Globus pallidus (tissue), 1 donor: ENCODE data around the gene CYB5R3.
"Not testable (repeated sequence)": the region's sequence is repeated elsewhere in the genome, so short reads cannot be mapped to it uniquely, and the experiment has no call there.

Experiments used
- DNase-seq: peaks from one replicate; pipeline ENCODE4 v3.0.0-alpha.2; 2015; ENCODE audit warnings: low spot score

CYB5R3 gene

DNA sequence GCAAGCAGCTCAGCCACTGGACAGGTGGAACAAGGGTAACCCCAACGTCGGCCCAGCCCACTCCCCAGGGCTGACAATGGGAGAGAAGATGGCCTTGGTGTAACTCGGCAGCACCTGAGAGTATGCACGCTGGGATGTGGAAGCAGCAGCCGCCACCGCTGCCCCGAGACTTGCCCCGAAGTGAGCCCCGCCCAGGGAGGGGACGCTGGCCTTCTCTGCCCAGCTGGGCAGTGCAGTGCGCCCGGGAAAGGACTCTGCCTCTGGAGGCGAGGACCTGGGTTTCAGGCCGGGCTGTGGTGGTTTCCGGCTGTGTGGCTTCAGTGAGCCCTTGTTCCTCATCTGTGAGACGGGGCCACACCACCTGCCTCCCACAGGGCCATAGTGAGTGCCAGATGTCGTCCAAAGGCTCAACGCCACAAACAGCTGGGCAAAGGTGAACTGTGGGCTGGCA, 25.9 kb downstream of the CYB5R3 start:
- DNase-seq = no peak

DNA sequence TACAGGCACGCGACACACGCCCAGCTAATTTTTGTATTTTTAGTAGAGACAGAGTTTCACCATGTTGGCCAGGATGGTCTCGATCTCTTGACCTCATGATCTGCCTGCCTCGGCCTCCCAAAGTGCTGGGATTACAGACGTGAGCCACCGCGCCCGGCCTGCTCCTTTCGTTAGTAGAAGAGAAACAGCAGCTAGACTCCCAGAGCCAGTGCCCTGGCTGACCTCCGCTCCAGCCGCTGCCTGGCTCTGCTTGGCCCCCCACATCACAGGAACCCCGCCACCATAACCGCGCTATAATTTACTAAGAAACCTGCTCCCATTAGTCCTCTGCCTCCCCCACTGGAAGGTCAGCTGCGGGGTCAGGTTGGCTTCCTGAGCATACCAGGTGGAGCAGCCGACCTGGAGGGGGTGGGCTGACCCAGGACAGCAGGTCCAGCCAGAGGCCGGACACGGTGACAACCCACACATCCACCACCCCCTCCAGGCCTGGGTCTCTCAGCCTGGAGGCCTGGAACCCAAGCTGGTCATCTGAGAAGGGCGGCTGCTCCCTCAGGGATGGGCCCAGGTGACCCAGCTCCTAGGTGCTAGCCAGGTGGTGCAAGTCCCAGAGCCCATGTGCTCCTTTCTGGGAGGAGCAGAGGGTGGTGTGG, 27.0 kb downstream of the CYB5R3 start:
- DNase-seq = no peak

GRCh38 chr22:42621505-42622002, 27.6 kb downstream of the CYB5R3 start:
- DNase-seq = no peak

- DNase-seq = no peak
These were observed 29.1 kb downstream of the CYB5R3 start for GRCh38 chr22:42620084-42620483.

GRCh38 chr22:42619261-42620063, 29.7 kb downstream of the CYB5R3 start:
- no peak for DNase-seq

DNA sequence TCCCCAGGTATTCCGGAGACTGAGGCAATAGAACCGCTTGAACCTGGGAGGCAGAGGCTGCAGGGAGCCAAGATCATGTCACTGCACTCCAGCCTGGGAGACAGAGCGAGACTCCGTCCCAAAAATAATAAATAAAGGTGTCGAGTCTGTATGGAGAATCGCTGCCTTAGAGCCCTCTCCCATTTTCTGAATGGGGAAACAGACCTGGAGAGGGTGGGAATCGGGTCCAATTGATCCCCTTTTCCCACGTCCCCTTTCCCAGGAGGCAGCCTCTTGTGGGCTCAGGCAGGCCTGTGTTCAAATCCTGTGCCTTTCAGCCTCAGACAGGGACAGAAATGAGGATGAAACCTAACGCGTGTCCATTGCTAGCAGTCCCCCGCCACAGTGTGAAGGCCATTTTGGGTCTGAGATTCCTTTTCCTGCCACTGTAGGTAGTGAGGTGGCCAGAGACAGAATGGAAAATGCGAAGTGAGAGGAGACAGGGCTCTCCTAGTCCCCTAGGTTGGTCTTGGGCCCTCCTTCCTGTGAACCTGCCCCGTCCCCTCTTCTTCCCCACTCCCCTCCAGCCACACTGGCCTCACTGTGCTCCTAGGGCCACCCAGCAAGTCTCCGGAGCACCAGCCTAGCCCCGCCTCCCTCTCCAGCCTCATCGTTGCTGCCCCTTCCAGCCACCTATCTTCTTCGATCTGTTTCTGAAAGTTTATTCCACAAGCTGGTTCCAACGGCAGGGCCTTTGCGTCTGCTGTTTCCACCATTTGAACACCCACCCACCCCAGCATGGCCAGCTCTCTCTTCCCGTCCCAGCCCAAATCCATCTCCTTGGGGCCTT, 31.8 kb downstream of the CYB5R3 start:
- DNase-seq = no peak

GRCh38 chr22:42615860-42616175, 33.4 kb downstream of the CYB5R3 start:
- DNase-seq = not testable (repeated sequence)

- DNase-seq = peak; percentile 90
These were observed 33.9 kb downstream of the CYB5R3 start for GRCh38 chr22:42615092-42615859.

DNA sequence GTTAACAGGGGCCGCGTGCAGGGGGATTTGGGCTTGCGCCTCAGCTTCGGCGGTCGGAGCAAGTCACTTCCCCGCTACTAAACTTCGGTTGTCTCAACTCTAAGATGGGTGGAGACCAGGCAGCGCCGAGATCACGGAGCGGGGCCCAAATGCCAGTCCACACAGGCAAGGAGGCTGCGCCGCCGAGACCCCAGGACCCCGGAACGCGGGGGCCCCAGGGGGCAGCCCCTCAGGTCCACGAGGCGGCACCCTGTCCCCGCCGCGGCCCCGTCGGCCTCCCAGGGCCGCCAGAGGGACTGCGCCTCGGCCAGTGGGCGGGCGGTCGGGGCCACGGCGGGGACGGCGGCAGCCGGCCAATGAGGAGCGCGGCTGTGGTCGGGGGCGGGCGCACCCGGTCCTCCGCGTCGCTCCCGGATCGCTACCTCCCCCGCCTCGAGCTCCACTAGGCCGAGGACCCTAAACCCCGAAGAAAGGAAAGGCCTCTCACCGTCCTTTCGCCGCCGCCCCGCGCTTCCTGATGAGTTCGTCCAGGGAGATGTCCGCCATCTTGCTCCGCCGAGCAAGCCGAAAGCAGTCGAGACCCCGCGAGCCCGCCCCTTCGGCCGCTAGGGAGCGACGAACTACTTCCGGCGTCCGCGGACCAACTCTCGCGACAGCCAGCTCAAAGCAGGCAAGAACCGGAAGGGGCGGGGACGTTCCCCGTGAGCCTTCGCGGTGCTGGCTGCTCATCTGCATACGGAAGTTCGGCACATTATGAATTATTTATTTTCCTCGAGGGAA, 34.7 kb downstream of the CYB5R3 start, which contains the start of gene POLDIP3:
TSS of gene POLDIP3 (minus strand) at position 572 of the 780 bp plus-strand sequence. CDS start at position 546, 26 bp downstream.
- DNase-seq = peak; percentile 98

DNA sequence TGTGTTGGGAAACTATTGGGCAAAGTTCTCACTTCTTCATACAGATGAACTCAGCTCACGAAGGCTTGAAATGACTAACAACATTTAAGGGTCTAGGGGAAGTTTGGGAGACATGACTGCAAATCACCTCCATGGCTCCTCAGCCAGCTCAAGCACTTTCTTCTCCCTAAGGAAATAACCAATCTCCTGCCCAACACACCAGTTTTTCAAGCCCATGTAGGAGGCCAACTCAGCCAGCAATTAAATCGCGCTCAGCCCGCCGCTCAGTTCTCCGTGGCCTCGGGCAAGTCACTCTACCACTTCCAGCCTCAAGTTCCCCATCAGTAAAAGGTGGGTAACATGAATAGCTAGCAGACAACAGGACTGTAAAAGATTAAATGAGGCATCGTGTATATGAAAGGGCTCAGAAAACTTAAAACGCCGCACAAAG, 35.3 kb downstream of the CYB5R3 start:
- no peak for DNase-seq

GRCh38 chr22:42612336-42612735, 36.9 kb downstream of the CYB5R3 start:
- no peak for DNase-seq

DNA sequence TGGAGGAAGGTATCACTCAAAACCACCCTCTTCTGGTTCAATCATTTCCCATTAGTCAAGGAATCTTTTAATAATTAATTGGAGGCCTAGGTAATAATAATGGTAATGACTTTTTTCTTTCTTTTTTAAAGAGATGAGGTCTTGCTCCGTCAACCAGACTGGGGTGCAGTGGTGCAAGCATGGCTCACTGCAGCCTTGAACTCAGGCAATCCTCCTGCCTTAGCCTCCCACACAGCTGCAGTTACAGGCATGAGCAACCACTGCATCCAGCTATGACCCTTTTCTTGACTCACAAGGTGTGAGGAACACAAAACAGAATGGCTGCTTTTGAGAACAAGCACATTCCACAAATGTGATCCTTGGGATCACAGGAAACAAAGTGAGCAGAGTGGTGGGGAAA, 38.1 kb downstream of the CYB5R3 start:
- no peak for DNase-seq

- DNase-seq = no peak
These were observed 39.0 kb downstream of the CYB5R3 start for GRCh38 chr22:42610186-42610585.

GRCh38 chr22:42608823-42609361, 40.3 kb downstream of the CYB5R3 start:
- peak; percentile 78 for DNase-seq

DNA sequence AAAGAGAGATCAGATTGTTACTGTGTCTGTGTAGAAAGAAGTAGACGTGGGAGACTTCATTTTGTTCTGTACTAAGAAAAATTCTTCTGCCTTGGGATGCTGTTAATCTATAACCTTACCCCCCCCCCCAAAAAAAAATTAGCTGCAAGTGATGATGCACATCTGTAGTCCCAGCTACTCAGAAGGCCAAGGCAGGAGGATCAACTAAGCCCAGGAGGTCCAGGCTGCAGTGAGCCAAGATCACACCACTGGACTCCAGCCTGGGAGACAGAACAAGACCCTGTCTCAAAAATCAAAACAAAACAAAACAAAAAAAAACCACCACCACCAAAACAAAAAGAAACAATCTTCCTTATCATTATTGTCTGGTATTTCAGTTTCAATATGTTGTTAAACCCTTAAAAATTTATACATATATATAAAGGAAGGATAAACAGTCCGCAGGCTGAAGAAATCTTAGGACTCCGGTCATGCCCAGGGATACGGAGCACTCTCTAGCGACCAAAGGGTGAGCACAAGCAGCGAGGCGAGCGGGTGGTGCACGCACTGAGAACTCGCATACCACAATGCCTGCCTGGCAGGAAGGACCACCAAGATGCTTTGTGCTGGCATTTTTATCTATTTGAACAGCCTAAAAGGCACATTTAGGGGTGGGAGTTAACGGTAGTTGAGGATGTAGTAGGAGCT, 40.9 kb downstream of the CYB5R3 start:
- peak; percentile 57 for DNase-seq

DNA sequence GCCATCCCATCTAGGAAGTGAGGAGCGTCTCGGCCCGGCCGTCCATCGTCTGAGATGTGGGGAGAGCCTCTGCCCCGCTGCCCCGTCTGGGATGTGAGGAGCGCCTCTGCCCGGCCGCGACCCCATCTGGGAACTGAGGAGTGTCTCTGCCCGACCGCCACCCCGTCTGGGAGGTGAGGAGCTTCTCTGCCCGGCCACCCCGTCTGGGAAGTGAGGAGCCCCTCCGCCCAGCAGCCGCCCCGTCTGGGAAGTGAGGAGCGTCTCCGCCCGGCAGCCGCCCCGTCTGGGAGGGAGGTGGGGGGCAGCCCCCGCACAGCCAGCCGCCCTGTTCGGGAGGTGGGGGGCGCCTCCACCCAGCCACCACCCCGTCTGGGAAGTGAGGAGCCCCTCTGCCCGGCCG, 41.6 kb downstream of the CYB5R3 start:
- DNase-seq = not testable (repeated sequence)

- DNase-seq = no peak
These were observed 44.8 kb downstream of the CYB5R3 start for GRCh38 chr22:42604403-42604802.

DNA sequence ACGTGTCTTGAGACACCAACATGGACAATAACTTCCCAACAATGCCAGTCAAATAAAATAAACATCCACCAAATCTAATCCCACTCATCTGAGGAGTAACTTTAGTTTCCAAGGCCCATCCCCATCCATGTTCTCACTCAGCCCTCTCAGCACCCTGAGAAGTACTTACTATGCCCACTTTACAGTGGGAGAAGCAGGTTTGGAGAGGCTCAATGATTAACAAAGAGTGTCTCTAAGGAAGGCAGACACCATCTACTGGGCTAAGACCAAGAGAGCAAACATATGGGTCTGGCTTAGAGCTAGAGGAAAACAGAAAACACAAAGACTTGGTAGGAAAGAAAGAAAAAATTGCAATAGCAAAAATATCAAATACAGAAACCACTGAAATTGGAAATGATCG, 45.8 kb downstream of the CYB5R3 start:
- DNase-seq = no peak

DNA sequence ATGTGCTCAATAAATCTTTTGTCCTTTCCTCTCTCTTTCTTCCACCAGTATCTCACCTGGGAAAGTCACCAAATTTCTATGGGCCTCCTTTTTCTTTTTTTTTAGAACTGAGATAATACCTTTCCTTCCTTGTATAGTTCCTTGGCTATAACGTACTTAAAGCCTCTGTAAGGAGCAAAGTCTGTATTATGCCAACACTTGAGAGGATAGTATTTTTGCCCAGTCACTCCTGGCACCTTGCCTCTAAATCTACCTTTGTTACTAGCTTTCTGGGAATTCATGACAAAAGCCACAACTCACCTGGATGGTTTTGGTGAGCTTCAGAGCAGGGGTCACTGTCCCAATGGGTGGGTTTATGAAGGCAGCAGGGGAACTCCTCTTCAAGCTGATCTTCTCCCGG, 46.7 kb downstream of the CYB5R3 start:
- no peak for DNase-seq
